ENCODE results near the gene KRTAP12-3. TPM values are rescaled to one million over a fixed set of nuclear protein-coding genes. Genes with fewer than 3 reads are reported as not detected.

Gene KRTAP12-3
- total RNA-seq, 6 experiments from 2014 or later: not detected

DNA sequence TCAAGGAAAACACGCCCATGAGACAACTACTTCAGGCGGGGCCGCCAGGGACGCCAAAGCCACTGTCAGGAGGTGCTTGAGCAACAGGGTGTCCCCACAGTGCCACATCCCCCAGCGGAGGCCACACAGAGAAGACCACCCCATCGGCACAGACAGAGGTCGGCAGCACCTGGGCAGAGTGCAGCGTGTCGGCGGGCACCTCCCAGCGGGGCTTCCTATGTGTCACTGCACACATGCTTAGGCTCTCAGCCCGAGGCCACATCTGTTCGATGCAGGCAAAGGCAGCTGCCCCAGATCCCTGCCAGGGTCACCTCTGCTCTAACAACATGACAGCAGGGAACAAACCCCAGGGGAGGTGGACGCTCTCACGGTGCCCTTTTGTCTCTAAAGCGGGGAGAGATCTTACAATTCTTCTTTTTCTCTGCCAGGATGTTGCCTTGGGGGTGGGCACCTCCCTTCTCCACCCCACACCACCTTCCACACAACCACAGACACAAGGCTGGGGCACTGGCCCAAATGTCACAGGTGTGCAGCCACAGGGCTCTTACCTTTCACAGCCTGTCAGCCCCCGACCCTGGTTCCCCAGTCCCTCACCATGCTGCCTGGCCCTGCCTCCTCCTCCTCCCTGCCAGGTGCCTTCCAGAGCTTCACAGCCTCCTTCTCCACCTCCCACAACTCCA lies 41.7 kb upstream of the KRTAP12-3 start:
- no peak overlapping the region for H3K27ac Mint-ChIP-seq
- peaks cover 52% of the 10 kb centered on the region for H3K9me3 Mint-ChIP-seq
- H3K4me3 Mint-ChIP-seq: no peak overlapping the region
- TF ChIP-seq, protein P1, sequence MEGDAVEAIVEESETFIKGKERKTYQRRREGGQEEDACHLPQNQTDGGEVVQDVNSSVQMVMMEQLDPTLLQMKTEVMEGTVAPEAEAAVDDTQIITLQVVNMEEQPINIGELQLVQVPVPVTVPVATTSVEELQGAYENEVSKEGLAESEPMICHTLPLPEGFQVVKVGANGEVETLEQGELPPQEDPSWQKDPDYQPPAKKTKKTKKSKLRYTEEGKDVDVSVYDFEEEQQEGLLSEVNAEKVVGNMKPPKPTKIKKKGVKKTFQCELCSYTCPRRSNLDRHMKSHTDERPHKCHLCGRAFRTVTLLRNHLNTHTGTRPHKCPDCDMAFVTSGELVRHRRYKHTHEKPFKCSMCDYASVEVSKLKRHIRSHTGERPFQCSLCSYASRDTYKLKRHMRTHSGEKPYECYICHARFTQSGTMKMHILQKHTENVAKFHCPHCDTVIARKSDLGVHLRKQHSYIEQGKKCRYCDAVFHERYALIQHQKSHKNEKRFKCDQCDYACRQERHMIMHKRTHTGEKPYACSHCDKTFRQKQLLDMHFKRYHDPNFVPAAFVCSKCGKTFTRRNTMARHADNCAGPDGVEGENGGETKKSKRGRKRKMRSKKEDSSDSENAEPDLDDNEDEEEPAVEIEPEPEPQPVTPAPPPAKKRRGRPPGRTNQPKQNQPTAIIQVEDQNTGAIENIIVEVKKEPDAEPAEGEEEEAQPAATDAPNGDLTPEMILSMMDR (IDR thresholded peaks at IDR 0.05): no peak
- no peak for DNase-seq
- H3K36me3 Mint-ChIP-seq (ENCODE audit: low read depth): peaks cover 6% of the 10 kb centered on the region; the same call in 1 of the 2 replicates
- H3K4me1 Mint-ChIP-seq (ENCODE audit: low read depth): no peaks in the 10 kb centered on the region
- H3K27me3 Mint-ChIP-seq (ENCODE audit: insufficient read depth): no peaks in the 10 kb centered on the region; the same call in 1 of the 2 replicates

DNA sequence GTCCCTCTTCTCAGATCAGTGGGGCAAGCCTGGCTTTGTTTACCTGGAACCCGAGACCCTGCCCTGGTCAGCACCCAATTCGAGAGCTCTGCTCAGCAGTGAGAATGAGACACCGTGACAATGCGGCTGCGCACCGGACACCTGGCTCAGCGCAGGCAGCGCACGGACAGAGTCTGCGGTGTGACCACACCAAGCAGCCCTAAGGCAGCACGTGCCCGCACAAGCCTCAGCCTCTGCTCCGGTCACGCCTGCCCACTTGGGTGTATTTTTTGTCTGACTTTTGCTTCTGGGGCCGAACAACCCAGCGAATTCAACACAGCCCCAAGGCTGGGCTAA lies 41.2 kb upstream of the KRTAP12-3 start:
- H3K9me3 Mint-ChIP-seq: peaks cover 47% of the 10 kb centered on the region
- H3K27me3 Mint-ChIP-seq (ENCODE audit: insufficient read depth): no peaks in the 10 kb centered on the region; the same call in 1 of the 2 replicates
- no peak for DNase-seq
- H3K36me3 Mint-ChIP-seq (ENCODE audit: low read depth): peaks cover under 1% of the 10 kb centered on the region; the same call in 1 of the 2 replicates
- H3K27ac Mint-ChIP-seq: no peak overlapping the region
- TF ChIP-seq, protein P1 (IDR thresholded peaks at IDR 0.05): no peak
- no peak overlapping the region for H3K4me3 Mint-ChIP-seq
- no peaks in the 10 kb centered on the region for H3K4me1 Mint-ChIP-seq (ENCODE audit: low read depth)

- H3K36me3 Mint-ChIP-seq (ENCODE audit: low read depth): no peaks in the 10 kb centered on the region
- DNase-seq: no peak
- H3K4me1 Mint-ChIP-seq (ENCODE audit: low read depth): no peaks in the 10 kb centered on the region
- TF ChIP-seq, protein P1 (IDR thresholded peaks at IDR 0.05): no peak
- H3K27ac Mint-ChIP-seq: no peak overlapping the region
- no peaks in the 10 kb centered on the region; the same call in 1 of the 2 replicates for H3K27me3 Mint-ChIP-seq (ENCODE audit: insufficient read depth)
- H3K4me3 Mint-ChIP-seq: no peak overlapping the region
- H3K9me3 Mint-ChIP-seq: peaks cover 44% of the 10 kb centered on the region
Measured at GRCh38 chr21:44617071-44617501, 40.6 kb upstream of the KRTAP12-3 start.

DNA sequence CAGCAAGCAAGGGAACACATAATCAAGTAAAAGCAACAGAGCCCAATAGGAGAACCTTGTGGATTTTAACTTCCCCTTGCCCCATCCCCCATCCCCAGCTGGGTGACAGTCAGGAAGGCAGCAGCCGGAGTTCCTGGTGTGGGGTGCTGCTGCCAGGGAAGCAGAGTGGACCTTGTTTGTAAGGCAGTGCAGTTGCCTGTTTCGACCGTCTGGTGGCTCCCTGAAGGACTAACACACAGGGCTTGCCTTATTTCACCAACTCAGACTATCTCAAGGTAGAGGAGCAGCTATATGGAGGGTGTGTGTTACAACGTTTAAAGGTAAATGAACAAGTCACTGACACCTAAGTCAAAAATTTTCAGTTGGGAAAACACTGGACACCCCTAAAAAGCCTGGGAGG lies 39.2 kb upstream of the KRTAP12-3 start:
- H3K27ac Mint-ChIP-seq: no peak overlapping the region
- H3K9me3 Mint-ChIP-seq: peaks cover 41% of the 10 kb centered on the region
- TF ChIP-seq, protein P1 (IDR thresholded peaks at IDR 0.05): peak; percentile 35; the same call in 1 of the 2 replicates
- DNase-seq: no peak
- H3K4me1 Mint-ChIP-seq (ENCODE audit: low read depth): no peaks in the 10 kb centered on the region
- H3K36me3 Mint-ChIP-seq (ENCODE audit: low read depth): peaks cover 2% of the 10 kb centered on the region; the same call in 1 of the 2 replicates
- no peak overlapping the region for H3K4me3 Mint-ChIP-seq
- H3K27me3 Mint-ChIP-seq (ENCODE audit: insufficient read depth): no peaks in the 10 kb centered on the region; the same call in 1 of the 2 replicates

- no peaks in the 10 kb centered on the region; the same call in 1 of the 2 replicates for H3K27me3 Mint-ChIP-seq (ENCODE audit: insufficient read depth)
- TF ChIP-seq, protein P1 (IDR thresholded peaks at IDR 0.05): no peak
- no peaks in the 10 kb centered on the region for H3K4me1 Mint-ChIP-seq (ENCODE audit: low read depth)
- H3K36me3 Mint-ChIP-seq (ENCODE audit: low read depth): peaks cover 6% of the 10 kb centered on the region; the same call in 1 of the 2 replicates
- DNase-seq: no peak
- no peak overlapping the region for H3K4me3 Mint-ChIP-seq
- H3K9me3 Mint-ChIP-seq: peaks cover 44% of the 10 kb centered on the region
- no peak overlapping the region for H3K27ac Mint-ChIP-seq
Measured at GRCh38 chr21:44618909-44619308, 38.8 kb upstream of the KRTAP12-3 start.
